M059J (cell line): ENCODE results near the gene IL17RC. TPM values are rescaled to one million over a fixed set of nuclear protein-coding genes. Genes with fewer than 3 reads are reported as not detected.

Experiments
- DNase-seq: peaks from one replicate; pipeline ENCODE4 v3.0.0-alpha.2; 2012; ENCODE audit warnings: low read depth
- total RNA-seq: library from RNA; depleted of rRNA; stranded (reverse); fragments of >200 nt; shearing (Covaris generic); gene quantifications from 2 replicates; pipeline ENCODE4 v1.2.3, GENCODE V29; 2014

The IL17RC gene
- total RNA-seq, 1 experiment from 2014 or later = 29.5 TPM

DNA sequence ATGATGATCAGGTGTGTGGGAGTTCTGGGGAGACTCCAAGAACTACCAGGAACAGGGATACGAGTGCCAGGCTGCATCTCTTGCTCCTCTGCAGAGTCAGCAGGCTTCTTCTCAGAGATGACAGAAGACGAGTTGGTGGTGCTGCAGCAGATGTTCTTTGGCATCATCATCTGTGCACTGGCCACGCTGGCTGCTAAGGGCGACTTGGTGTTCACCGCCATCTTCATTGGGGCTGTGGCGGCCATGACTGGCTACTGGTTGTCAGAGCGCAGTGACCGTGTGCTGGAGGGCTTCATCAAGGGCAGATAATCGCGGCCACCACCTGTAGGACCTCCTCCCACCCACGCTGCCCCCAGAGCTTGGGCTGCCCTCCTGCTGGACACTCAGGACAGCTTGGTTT lies 27.4 kb downstream of the IL17RC start:
- no peak for DNase-seq

DNA sequence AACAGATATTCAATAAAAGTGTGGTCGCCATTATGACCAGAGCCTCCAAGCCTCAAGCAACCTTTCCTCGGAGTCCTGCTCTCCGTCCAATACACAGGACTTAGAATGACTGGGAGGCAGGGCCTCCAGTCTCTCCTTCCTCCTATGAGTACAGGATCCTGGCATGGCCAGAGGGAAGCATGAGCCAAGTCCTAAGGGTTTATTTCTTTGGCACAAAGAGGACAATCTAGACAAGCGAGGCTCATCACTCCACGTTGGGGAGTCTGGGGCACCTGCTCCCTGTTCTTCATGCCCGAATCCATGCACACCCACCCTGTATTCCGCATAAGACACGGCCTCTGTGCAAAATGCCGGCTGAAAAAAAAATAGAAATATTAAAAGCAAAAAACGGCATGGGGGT lies 28.5 kb downstream of the IL17RC start:
- no peak for DNase-seq

DNA sequence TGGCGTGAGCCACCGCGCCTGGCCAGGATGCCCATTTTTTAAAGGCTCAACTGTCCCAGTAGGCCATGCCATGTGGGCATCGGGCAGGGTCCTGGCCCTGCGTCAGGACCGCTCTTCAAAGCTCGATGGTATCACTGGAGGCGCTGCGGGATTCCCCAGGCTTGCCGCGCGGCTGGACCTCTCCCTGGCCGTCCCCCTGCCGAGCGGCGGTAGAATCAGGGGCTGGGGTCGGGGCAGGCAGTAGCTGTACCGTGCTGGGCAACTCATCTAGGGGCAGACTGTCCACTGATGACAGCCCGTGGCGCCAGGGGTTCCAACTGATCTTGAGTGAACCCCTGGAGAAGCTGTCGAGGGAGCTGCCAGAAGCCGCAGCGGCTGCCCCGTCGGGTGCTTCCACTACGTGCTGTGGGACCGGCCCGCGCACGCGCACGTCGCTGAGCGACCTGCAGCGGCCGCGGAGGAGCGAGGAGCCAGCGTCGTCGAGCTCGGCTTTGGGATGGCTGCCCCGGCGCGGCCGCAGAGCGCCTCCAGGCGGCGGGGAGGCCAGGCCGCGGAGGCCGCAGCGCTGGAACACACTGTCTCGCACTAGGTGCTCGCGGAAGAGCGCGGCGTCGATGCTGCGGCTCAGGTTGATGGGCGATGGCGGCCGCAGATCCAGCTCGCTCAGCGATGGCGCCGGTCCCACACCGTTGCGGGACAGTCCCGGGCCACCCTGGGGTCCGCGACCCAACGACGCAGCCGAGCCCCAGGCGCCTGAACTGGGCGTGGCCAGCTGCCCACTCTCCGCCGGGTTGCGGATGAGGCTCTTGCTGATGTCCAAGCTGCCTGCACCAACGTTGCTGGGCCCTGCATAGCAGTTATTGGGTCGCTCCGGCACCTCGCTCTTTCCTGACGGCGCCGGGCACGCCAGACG lies 29.5 kb downstream of the IL17RC start:
- peak; percentile 78 for DNase-seq

DNA sequence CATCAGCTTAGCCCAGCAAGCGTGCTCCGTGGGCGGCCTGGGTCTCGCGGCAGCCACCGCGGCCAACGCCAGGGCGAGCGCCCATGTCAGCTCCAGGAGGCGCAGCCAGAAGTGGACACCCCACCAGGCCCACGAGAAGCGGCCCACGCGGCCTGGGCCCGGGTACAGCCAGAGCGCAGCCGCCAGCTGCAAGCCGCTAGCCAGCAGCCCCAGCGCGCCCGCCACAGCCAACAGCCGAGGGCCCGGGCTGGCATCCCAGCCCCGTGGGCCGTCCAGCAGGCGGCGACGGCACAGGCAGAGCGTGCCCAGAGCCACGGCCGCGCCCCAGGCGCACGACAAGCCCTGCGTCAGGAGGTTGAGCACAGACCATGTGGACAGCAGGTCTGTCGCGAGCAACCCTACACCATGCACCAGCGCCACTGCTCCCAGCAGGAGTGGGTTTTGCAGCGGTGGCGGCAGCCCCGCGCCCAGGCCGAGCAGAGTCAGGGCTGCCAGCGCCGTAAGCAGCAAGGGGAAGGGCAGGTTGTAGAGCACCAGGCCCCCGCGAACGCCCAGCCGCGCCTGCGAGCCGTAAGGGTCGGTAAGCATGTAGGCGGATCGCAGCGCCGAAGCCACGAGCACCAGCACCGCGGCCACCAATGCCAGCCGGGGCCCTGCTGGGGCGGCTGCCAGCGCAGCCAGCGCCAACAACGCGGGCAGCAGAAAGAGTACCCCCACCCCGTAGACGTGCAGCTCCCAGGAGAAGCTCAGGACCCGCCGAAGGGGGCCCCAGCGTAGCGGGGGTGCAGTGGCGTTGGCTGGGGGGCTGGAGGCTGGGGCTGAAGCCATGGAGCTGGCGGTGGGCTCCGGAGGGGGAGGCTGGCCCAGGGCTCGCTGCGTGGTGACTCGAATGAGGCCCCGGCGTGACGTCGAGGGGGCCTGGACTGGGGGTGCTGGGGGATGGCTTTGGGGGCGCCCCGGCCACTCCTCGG lies 30.4 kb downstream of the IL17RC start:
- peak; percentile 26 for DNase-seq

DNA sequence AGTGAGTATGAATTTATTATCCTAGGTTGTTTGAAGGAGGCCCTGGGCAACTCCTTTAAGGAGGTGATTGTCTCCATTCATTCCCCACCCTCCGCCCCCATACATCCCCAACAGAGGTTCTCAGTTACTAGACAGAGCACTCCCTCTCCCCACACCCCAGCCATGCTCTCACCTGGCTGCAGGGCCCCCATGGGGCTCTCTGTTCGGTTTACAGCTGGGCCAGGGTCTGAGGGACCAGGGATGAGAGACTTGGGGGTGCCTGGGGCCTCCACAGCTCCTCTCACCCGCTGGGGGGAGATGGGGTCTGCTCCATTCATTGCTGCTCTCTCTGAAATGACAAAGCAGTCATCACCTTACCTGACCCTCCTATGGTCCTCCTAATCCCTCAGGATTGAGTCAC lies 31.7 kb downstream of the IL17RC start:
- DNase-seq = no peak

DNA sequence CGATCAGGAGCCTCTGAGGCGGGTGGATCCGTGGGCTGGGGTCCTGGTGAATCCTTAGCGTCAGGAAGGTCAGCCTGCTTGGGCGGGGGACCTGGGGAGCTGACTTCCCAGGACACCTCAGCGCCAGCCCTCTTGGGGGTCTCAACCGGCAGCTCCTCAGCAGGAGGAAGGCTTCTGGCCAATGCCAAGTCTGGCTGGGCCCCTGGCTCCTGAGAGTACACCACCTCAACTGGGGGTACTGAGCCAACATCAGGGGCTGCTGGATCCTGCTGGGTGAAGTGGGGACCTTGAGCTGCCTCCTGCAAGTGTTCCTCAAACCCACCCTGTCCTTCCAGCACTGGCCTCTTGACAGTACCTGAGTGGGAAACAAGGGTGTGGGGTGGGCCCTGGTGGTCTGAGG lies 32.2 kb downstream of the IL17RC start:
- DNase-seq = no peak

DNA sequence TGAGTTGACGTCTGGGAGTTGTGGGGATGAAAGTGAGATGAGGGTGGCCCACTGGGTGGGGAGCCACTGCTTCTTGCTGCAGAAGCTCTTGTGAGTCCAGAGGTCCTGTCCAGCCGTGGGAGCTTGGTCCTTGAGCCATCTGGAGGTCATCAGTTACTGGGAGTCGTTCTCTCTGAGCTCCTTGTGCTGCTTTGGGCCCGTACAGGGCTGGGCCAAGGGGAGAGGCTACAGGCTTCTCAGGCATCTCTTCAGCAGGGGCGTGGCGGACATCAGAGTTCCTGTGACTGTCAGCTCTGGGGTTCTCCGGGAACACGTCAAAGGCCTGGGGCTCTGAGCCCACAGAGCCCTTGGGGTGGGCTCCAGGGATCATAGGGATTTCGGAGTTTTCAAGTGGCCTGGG lies 32.7 kb downstream of the IL17RC start:
- DNase-seq = no peak

DNA sequence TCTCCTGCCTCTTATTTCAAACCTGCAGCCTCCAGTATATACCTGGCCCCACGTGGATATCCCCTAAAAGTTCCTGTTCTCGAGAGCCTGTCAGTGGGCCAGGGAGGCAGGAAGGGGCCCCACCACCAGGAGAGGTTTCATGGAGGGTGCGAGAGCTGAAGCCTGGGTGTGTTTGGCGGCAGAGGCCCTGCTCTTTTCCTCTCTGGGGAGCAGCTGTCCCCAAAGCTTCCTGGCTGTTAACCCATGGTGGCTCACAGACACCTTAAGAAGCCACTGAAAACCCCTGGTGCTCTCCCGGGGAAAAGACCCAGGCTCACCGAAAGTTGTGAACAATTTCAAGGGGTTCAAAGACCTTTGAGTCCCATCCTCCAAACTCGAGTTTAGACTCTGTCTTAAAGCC lies 34.2 kb downstream of the IL17RC start:
- DNase-seq = no peak

DNA sequence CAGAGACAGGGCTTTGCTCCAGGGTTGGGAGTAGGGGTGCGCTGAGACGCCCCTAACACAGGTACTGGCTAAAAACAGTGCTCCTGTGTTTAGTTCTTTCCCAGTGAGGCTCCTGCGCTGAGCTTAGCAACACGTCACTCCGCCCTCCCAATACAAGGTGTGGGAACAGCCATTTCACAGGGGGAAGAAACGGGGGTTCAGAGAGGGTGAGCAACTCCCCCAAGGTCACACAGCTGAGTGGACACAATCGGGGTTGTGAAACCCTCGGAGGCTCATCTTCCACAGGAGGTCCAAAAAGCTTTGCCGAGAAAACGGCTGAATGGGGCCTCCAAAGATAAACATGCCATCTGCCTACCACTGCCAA lies 34.7 kb downstream of the IL17RC start:
- DNase-seq = no peak

DNA sequence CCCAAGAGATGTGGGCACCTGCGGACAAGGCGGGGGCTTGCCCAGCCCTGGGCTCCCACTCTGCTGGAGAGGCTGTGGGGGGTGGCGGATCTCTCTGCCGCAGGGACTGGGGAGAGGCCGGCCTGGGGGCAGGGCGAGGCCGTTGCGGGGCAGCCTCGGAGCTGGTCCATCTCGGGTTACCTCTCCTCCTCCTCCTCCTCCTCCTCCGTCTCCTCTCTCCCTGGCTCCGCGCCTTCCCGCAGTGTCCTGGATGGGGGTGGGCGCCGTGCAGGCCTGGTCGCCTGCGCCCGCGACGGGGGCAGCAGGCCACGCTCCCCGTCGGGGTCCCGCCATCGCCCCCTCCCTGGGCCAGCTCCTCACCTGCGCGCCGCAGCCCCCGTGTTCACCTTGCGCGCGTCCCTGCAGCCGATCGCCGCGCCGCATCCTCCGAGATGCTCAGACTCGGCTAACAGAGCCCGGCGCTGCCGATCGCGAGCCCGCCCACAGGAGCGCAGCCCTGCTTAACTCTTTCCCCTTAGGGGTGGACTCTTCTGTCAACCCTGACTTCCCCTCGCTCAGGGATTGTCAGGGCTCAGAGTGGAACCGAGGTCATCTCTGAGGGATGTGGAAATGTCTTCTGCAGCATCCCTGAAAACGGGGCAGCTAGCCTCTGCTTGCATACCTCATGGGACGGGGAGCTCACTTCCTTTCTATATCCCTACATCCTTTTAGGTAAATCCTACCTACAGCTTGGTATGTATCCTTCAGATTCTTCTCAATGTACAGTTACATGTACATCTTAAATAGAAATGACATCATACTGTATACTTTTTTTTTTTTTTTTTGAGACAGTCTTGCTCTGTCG lies 35.3 kb downstream of the IL17RC start, which contains the start of gene PRRT3:
TSS of gene PRRT3 (minus strand) at position 447 of the 844 bp plus-strand sequence. CDS start 2,293 bp downstream, outside the sequence.
- DNase-seq = peak; percentile 31

DNA sequence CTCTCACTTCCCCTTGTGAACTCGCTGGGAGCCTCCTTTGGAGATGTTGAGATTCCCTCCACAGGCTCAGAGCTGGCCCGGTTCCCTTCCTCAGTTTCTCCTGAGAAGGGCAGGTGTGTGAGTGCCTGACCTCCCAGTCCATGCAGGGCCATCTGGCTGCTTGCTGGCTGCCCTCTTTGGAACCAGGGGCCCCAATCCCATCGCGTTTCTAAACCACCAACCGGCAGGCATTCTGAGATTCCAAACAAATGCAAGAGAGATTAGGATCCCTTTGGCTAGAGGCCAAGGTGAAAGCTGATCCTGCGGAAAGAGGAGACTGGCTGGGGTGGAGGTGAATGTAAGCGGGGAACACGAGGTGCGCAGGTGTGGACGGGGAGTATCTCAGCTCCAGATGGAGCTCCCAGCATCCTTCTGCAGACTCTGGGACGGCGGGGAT lies 38.2 kb downstream of the IL17RC start:
- no peak for DNase-seq

DNA sequence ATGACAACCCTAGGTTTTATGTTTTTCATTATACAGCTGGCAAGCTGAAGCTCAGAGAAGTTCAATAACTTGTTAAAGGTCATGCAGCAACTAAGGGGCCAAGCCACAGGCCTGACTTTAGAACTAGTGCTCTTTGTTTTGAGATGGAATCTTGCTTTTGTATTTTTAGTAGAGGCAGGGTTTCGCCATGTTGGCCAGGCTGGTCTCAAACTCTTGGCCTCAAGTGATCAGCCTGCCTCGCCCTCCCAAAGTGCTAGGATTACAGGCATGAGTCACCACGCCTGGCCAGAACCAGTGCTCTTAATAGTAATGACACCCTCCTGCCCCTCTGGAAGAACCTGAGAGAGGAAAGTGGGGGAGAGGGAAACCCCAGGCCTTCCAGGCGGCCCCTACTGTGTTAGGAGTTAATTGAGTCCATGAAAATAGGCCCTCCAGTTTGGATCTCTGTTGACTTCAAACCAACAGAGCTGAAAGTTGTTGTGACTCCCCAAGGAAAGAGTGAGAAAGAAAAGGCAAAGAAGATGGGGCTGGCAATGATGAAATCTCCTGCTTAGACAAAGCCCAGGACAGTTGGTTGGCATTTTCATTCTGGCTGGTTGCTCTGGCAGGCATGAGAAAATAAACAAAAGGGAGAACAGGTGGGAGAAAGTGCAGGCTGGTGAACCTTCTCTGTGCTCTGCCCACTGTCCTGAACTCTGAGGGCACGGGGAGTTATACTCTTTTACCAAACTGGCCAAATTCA lies 38.9 kb downstream of the IL17RC start:
- peak; percentile 25 for DNase-seq

DNA sequence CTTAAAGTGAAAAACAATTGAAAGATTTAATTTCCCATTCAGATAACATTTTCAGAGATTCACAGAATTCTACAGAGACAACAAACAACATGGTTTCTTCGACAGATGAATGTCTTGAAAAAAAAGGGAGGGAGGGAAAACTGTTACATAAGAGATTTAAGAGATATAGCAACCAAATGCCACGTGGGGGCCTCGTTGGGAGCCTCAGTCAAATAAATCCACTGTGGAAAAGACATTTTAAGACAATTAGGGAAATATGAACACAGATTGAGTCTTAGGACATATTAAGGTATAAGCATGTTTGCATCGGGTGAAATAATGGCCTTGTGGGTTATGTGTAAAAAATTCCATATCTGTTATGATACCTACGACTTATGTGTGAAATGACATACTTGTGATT lies 40.3 kb downstream of the IL17RC start:
- no peak for DNase-seq

DNA sequence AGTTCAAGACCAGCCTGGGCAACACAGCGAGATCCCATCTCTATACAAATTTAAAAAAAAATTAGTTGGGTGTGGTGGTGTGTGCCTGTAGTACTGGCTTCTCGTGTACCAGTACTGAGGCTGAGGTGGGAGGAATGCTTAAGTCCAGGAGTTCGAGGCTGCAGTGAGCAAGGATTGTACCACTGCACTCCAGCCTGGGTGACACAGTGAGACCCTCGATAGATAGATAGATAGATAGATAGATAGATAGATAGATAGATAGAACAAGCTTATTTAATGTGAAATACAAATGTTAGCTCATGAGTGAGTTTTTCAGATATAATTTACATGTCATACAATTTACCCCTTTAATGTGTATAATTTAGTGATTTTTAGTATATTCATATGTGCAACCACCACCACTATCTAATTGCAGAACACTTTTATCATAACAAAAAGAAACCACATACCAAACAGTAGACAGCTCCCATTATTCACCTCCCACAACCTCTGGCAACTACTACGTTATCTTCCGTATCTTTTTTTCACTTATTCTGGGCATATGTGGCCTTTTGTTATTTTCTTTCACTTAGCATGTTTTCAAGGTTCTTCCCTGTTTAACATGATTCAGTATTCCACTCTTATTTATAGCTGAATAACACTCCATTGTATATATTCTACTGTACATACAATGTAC lies 48.4 kb downstream of the IL17RC start:
- DNase-seq = no peak

DNA sequence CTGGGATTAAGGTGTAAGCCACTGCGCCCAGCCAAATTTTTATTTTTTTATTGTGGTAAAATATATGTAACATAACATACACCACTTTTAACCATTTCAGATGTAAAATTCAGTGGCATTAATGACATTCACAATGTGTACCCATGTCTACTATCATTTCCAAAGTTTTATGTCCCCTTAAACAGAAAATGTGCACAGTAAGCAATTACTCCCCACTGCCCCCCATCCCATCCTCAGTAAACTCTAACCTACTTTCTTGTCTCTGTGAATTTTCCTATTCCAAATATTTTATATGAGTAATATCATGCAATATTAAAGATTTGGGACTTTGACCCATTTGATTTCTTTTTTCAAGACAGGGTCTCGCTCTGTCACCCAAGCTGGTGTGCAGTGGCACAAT lies 49.9 kb downstream of the IL17RC start:
- no peak for DNase-seq

DNA sequence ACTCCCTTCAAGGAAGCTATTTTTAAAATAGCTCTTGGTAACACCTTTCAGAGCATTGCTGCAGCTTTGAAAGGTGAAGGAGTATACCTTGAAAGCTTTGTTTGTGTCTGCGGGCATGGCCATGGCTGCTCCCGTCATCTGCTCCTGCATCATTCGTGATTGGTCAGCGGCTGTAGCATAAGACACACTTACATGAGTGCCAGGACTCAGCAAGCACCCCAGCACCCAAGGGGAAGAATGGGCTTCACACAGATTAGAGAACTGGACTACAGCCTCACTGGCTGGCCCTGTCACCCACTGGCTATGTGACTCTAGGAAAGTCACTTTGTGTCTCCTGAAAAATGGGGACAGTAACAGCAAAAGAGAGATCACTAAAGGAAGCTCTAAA lies 52.7 kb downstream of the IL17RC start:
- DNase-seq = no peak

DNA sequence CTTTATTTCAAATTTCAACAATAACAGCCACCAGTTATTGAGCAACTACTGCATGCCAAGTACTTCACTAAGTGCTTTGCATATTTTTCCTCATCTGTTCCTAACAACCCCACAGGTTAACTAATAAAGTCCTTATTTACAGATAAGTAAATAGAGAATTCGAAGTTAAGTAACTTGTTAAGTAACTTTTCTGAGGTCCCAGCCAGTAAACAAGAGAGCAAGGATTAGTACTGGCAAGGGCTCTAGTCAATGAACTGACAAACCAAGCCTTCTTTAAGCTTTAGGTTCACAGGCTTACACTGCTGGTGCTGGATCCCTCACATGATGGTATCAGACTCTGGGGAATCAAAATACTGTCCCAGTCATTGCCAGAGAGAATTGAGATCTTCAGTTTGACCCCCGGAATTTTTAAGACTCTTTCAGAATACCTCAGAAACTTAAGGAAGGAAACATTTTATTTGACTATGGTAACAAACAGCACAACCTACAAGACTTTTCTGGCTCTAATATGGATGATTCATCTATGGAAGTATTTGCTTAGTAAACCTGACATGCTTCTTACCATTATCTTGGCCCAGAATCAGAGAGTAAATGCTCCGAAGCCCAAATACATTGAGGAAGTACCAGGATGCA lies 53.2 kb downstream of the IL17RC start:
- DNase-seq = peak; percentile 84

DNA sequence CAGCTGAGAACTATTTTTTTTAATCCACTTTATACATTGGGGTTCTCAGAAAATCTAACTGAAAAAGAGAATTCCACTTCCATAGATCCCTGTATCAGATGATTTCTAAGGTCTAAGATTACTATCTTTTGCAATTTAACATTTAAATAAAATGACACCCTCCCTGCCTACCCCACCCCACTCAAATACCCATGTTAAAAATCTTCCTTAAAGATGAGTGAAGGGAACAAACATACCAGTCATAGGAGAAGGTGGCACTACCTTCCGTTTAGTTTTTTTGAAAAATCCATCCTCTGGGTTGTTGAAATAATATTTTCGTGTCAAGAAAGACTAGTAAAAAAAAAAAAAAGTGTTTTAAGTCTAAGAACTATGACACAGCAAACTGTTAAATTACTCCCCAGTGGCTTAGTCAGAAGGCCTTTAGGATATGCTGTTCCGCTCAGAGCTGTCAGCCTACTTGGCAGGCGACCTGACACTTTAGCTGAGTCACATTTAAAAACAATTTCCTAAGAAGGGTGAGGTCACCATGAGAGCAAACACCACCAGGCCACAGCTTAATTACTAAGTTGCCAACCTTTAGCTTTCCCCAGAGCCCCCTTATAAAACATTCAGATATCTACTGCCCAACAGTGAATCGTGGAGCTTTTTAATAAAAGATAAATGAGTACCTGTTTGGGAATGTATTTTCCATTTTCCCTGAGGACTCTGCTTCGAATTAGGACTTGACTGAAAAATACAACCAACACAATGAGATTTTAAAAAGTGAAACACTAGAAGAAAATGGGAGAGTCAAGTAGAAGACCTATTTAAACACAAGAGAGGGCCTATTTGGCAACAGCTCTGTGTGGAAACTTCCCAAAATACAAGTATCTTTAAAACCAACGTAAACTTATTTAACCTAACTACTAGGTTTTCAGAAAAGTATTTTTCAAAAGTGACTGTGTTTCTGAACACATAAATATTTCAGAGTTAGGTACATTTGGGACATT lies 60.1 kb downstream of the IL17RC start:
- DNase-seq = peak; percentile 95
